HCT116 (cell line): ENCODE data around the gene ZDHHC9. TPM values are rescaled to one million over a fixed set of nuclear protein-coding genes. Genes with fewer than 3 reads are reported as not detected.

ENCODE experiments used
- ATAC-seq: fragments of 200-7000 bp; cut with Tn5 transposase; 2 replicates; pipeline ENCODE4 v1.9.1; 2020; ENCODE audit warnings: mild to moderate bottlenecking, moderate library complexity
- BruUV-seq: library from RNA; stranded (reverse); fragments of 400-500 nt; replicated peaks from 2 replicates; lab custom pipeline; 2021; lab: Mats Ljungman, UMichigan
- CTCF ChIA-PET: fragments of 300-600 bp; sonication (Branson Sonifier 250); formaldehyde crosslinking; loops from one replicate; lab custom pipeline; 2021; ENCODE audit warnings: antibody characterized with exemption; lab: Charles Lee
- POLR2A ChIA-PET: fragments of 300-600, 350-600 bp; sonication (Branson Sonifier 250); formaldehyde crosslinking; loops from one replicate; lab custom pipeline; 2021; ENCODE audit warnings: antibody characterized with exemption; lab: Charles Lee
- RAD21 ChIA-PET, 2 experiments: fragments of 300-600 bp; sonication (Branson Sonifier 250); formaldehyde crosslinking; loops; one replicate each; lab custom pipeline; 2023; ENCODE audit warnings: low total read pairs in 2 of 2; ENCODE audit not compliant: uncharacterized antibody in 2 of 2, unreplicated experiment in 2 of 2, low non-redundant PET in 1 of 2; lab: Charles Lee
- DNase-seq: peaks from one replicate; pipeline ENCODE4 v3.0.0-alpha.2; 2010; ENCODE audit warnings: low read depth, low spot score
- H2AFZ ChIP-seq: fragments of 200-600 bp; shearing (Covaris generic), sonication (generic); 2 replicates; pipeline ENCODE4 v1.6.1; 2017; ENCODE audit warnings: low read depth, mixed run types, mixed read lengths, antibody characterized with exemption, low read length; ENCODE audit not compliant: poor library complexity, severe bottlenecking
- H3K27ac ChIP-seq: 2 replicates; pipeline ENCODE4 v1.5.1; 2012; ENCODE audit warnings: low read depth, low read length
- H3K27me3 ChIP-seq: fragments of 200-600 bp; sonication (generic); 2 replicates; pipeline ENCODE4 v1.6.1; 2016; ENCODE audit warnings: mixed run types, low read length, mixed read lengths; ENCODE audit not compliant: insufficient read depth
- H3K36me3 ChIP-seq, 2 experiments: fragments of 200-500 bp in 1 of 2; fragments of 200-600 bp in 1 of 2; sonication (Bioruptor generic) in 1 of 2; sonication (generic) in 1 of 2; 2 replicates each; pipeline versions ENCODE4 v1.5.1 to v1.6.1; 2014 to 2016; ENCODE audit warnings: low read length in 2 of 2, inconsistent platforms in 1 of 2, mixed read lengths in 1 of 2, mixed run types in 1 of 2; ENCODE audit not compliant: insufficient read depth in 2 of 2, control insufficient read depth in 1 of 2
- H3K4me1 ChIP-seq, 2 experiments: fragments of 200-600 bp in 1 of 2; sonication (generic) in 1 of 2; 2 replicates each; pipeline versions ENCODE4 v1.5.1 to v1.6.1; 2012 to 2017; ENCODE audit warnings: low read length in 2 of 2, inconsistent platforms in 1 of 2, mild to moderate bottlenecking in 1 of 2, mixed read lengths in 1 of 2, mixed run types in 1 of 2, moderate library complexity in 1 of 2; ENCODE audit not compliant: insufficient read depth in 2 of 2, control insufficient read depth in 1 of 2
- H3K4me2 ChIP-seq: fragments of 200-600 bp; sonication (generic); 2 replicates; pipeline ENCODE4 v1.6.1; 2017; ENCODE audit warnings: mixed run types, low read length, mixed read lengths
- H3K4me3 ChIP-seq, 2 experiments: fragments of 200-600 bp in 1 of 2; sonication (generic) in 1 of 2; replicated peaks in 1 of 2; 2 replicates each; pipeline ENCODE4 v1.5.1; 2011 to 2016; ENCODE audit warnings: low read length in 2 of 2, control low read depth in 1 of 2, low read depth in 1 of 2, mild to moderate bottlenecking in 1 of 2, mixed read lengths in 1 of 2, mixed run types in 1 of 2
- H3K79me2 ChIP-seq: fragments of 200-600 bp; sonication (generic); 2 replicates; pipeline ENCODE4 v1.6.1; 2017; ENCODE audit warnings: mild to moderate bottlenecking, mixed run types, low read length, moderate library complexity, mixed read lengths; ENCODE audit not compliant: insufficient read depth
- H3K9ac ChIP-seq: fragments of 200-600 bp; sonication (generic); 2 replicates; pipeline ENCODE4 v1.6.1; 2016; ENCODE audit warnings: low read length, mixed read lengths
- H3K9me2 ChIP-seq: fragments of 200-600 bp; sonication (generic), shearing (Covaris generic); 2 replicates; pipeline ENCODE4 v1.6.1; 2017; ENCODE audit warnings: mixed run types, mild to moderate bottlenecking, moderate library complexity; ENCODE audit not compliant: insufficient read depth
- H3K9me3 ChIP-seq, 2 experiments: fragments of 200-500 bp in 1 of 2; fragments of 200-600 bp in 1 of 2; sonication (Bioruptor generic) in 1 of 2; sonication (generic) in 1 of 2; 2 replicates each; pipeline ENCODE4 v1.6.1; 2014 to 2017; ENCODE audit warnings: low read length in 2 of 2, mixed read lengths in 2 of 2, inconsistent platforms in 1 of 2, low read depth in 1 of 2, mild to moderate bottlenecking in 1 of 2, mixed run types in 1 of 2, moderate library complexity in 1 of 2; ENCODE audit not compliant: control insufficient read depth in 1 of 2, insufficient read depth in 1 of 2
- H4K20me1 ChIP-seq: fragments of 200-600 bp; sonication (generic), shearing (Covaris generic); 2 replicates; pipeline ENCODE4 v1.6.1; 2017; ENCODE audit warnings: mixed run types, mild to moderate bottlenecking, moderate library complexity; ENCODE audit not compliant: insufficient read depth
- CBX3 ChIP-seq: IDR thresholded peaks from 2 replicates; pipeline ENCODE4 v1.6.1; 2012; ENCODE audit warnings: low read depth
- EZH2 ChIP-seq: fragments of 200-600 bp; sonication (generic); IDR thresholded peaks from 2 replicates; pipeline ENCODE4 v1.6.1; 2017; ENCODE audit warnings: antibody characterized with exemption, mixed run types
- EZH2phosphoT487 ChIP-seq: fragments of 200-600 bp; IDR thresholded peaks from 2 replicates; pipeline ENCODE4 v1.6.1; 2018; ENCODE audit warnings: antibody characterized with exemption, borderline replicate concordance
- SIN3A ChIP-seq: IDR thresholded peaks from 2 replicates; pipeline ENCODE4 v1.6.1; 2012; ENCODE audit warnings: low read depth
- SP1 ChIP-seq: IDR thresholded peaks from 2 replicates; pipeline ENCODE4 v1.6.1; 2012; ENCODE audit warnings: low read depth
- intact Hi-C: fragments of 100-400 bp; cut with micrococcal nuclease; formaldehyde crosslinking; loops from 2 replicates; pipeline ENCODE4 v1.10.0; 2022
- total RNA-seq: library from RNA; stranded (reverse); gene quantifications from one replicate; pipeline ENCODE4 v1.2.1, GENCODE V29; 2021; ENCODE audit not compliant: unreplicated experiment
- TF ChIP-seq, protein P1 (sequence below): IDR thresholded peaks from 2 replicates; pipeline ENCODE4 v1.6.1; 2011; ENCODE audit warnings: mild to moderate bottlenecking, low read length, moderate library complexity; ENCODE audit not compliant: insufficient replicate concordance; ENCODE audit errors: extremely low read depth

ZDHHC9 gene
- total RNA-seq, 1 experiment from 2014 or later = 18.9 TPM

- TF ChIP-seq, protein P1, sequence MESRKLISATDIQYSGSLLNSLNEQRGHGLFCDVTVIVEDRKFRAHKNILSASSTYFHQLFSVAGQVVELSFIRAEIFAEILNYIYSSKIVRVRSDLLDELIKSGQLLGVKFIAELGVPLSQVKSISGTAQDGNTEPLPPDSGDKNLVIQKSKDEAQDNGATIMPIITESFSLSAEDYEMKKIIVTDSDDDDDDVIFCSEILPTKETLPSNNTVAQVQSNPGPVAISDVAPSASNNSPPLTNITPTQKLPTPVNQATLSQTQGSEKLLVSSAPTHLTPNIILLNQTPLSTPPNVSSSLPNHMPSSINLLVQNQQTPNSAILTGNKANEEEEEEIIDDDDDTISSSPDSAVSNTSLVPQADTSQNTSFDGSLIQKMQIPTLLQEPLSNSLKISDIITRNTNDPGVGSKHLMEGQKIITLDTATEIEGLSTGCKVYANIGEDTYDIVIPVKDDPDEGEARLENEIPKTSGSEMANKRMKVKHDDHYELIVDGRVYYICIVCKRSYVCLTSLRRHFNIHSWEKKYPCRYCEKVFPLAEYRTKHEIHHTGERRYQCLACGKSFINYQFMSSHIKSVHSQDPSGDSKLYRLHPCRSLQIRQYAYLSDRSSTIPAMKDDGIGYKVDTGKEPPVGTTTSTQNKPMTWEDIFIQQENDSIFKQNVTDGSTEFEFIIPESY = no peak
- TF ChIP-seq EZH2 (no peak), CBX3 (no peak), EZH2phosphoT487 (no peak)
- TF ChIP-seq, all 23 proteins: peak for 0
These were observed 1.0 kb downstream of the ZDHHC9 start (continued) for GRCh38 chrX:129842510-129843208.

DNA sequence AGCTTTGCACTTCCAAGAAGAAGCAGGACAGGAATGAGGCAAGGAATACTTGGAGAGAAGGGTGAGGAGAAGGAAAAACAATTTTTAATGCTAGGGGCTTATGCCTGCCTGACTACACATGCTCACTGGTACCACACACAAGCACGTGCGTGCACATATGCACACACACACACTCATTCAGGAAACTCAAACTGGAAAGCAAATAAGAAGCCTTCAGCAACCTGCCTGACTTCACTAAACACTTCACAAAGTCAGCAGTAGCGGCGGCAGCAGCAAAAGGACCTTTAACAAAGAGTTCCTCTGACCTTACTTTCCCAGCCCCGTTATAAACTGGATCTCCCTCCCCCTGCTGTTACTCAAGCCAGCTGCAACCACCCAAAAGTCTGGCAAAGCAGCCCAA is 3.3 kb downstream of the ZDHHC9 start:
- intact Hi-C loops = no loop called here
- H3K79me2 ChIP-seq = peaks cover 9% of the 10 kb centered on the region; the same call in 1 of the 2 replicates
- no peak overlapping the region for H2AFZ ChIP-seq
- H3K4me2 ChIP-seq = no peak overlapping the region
- H3K27ac ChIP-seq = no peak overlapping the region
- no peak overlapping the region for H3K4me3 ChIP-seq
- no peaks in the 10 kb centered on the region for H3K27me3 ChIP-seq
- H4K20me1 ChIP-seq = no peaks in the 10 kb centered on the region
- no peaks in the 10 kb centered on the region for H3K9me2 ChIP-seq
- ATAC-seq (no peak), DNase-seq (no peak)
- TF ChIP-seq SIN3A (no peak), SP1 (no peak)
- POLR2A ChIA-PET = no interaction called here
- no TSS peak for BruUV-seq
- no peaks in the 10 kb centered on the region for H3K36me3 ChIP-seq
- CTCF ChIA-PET = no interaction called here
- no peaks in the 10 kb centered on the region for H3K9me3 ChIP-seq
- H3K4me1 ChIP-seq = peaks cover 2 to 18% of the 10 kb centered on the region in 2 experiments; a peak in 2 of 4 replicates
- RAD21 ChIA-PET = no interaction called here
- H3K9ac ChIP-seq = no peak overlapping the region
